Fibroblast of lung (primary cell): ENCODE results near the gene FBXO17. TPM values are rescaled to one million over a fixed set of nuclear protein-coding genes. Genes with fewer than 3 reads are reported as not detected.

Experiments used
- DNase-seq, 2 donors: peaks; one replicate each; pipeline versions ENCODE4 v3.0.0 to v3.0.0-alpha.2; 2010; ENCODE audit warnings: low read depth in 2 of 2
- H2AFZ ChIP-seq: 2 replicates; pipeline ENCODE4 v1.5.1; 2012; ENCODE audit warnings: low read length, control low read depth, inconsistent platforms
- H3K27ac ChIP-seq: 2 replicates; pipeline ENCODE4 v1.5.1; 2011; ENCODE audit warnings: low read length, control low read depth; ENCODE audit not compliant: insufficient read depth
- H3K27me3 ChIP-seq: 2 replicates; pipeline ENCODE4 v1.5.1; 2011; ENCODE audit warnings: mild to moderate bottlenecking, low read length; ENCODE audit not compliant: control insufficient read depth, insufficient read depth
- H3K36me3 ChIP-seq: 2 replicates; pipeline ENCODE4 v1.5.1; 2011; ENCODE audit warnings: low read length; ENCODE audit not compliant: control insufficient read depth, insufficient read depth
- H3K4me1 ChIP-seq: 2 replicates; pipeline ENCODE4 v1.5.1; 2011; ENCODE audit warnings: low read length; ENCODE audit not compliant: control insufficient read depth, insufficient read depth; ENCODE audit errors: extremely low read depth
- H3K4me2 ChIP-seq: 2 replicates; pipeline ENCODE4 v1.5.1; 2011; ENCODE audit warnings: low read length, control low read depth; ENCODE audit not compliant: insufficient read depth; ENCODE audit errors: extremely low read depth
- H3K4me3 ChIP-seq, 4 experiments: fragments of 200-600 bp in 1 of 4; sonication (generic) in 1 of 4; replicated peaks in 1 of 4; 2 replicates each; pipeline ENCODE4 v1.5.1; 2011 to 2016; ENCODE audit warnings: low read length in 4 of 4, low read depth in 3 of 4, mild to moderate bottlenecking in 3 of 4, control low read depth in 2 of 4, inconsistent platforms in 1 of 4, mixed read lengths in 1 of 4; ENCODE audit not compliant: insufficient read depth in 1 of 4; ENCODE audit errors: control extremely low read depth in 1 of 4
- H3K79me2 ChIP-seq: 2 replicates; pipeline ENCODE4 v1.5.1; 2012; ENCODE audit warnings: mild to moderate bottlenecking, low read length, inconsistent platforms; ENCODE audit not compliant: control insufficient read depth, insufficient read depth
- H3K9ac ChIP-seq: 2 replicates; pipeline ENCODE4 v1.5.1; 2011; ENCODE audit warnings: mild to moderate bottlenecking, low read length, control low read depth; ENCODE audit not compliant: insufficient read depth
- H3K9me3 ChIP-seq: 2 replicates; pipeline ENCODE4 v1.5.1; 2012; ENCODE audit warnings: low read depth, low read length; ENCODE audit not compliant: control insufficient read depth, insufficient read depth
- H4K20me1 ChIP-seq: 2 replicates; pipeline ENCODE4 v1.5.1; 2011; ENCODE audit warnings: low read length; ENCODE audit not compliant: control insufficient read depth, insufficient read depth; ENCODE audit errors: extremely low read depth
- CTCF ChIP-seq, 2 donors: IDR thresholded peaks in 1 of 2; conservative IDR thresholded peaks in 1 of 2; 1 replicate in 1 of 2; 2 replicates in 1 of 2; pipeline ENCODE4 v1.5.1; 2011 to 2012; ENCODE audit warnings: low read length in 2 of 2, control low read depth in 1 of 2, inconsistent platforms in 1 of 2, low read depth in 1 of 2, mild to moderate bottlenecking in 1 of 2
- EZH2 ChIP-seq: IDR thresholded peaks from 2 replicates; pipeline ENCODE4 v1.5.1; 2012; ENCODE audit warnings: low read length, control low read depth, mild to moderate bottlenecking; ENCODE audit errors: missing control alignments
- polyA plus RNA-seq, 2 donors: library from polyadenylated mRNA; depleted of rRNA in 1 of 2; stranded (reverse) in 1 of 2; unstranded in 1 of 2; fragments of >200 nt; gene quantifications; 2 replicates each; pipeline ENCODE4 v1.2.1, GENCODE V29; 2011 to 2012; ENCODE audit warnings: missing spikeins in 1 of 2
- total RNA-seq: library from RNA; depleted of rRNA; stranded (reverse); fragments of >200 nt; gene quantifications from 2 replicates; pipeline ENCODE4 v1.2.1, GENCODE V29; 2014

FBXO17 gene
- total and polyA plus RNA-seq, 2 donors (not counting 1 experiment from before 2014, with no cell fraction given): 10.2 to 25.8 TPM

GRCh38 chr19:39004403-39004802, 28.9 kb upstream of the FBXO17 start:
- Histone ChIP-seq H3K27me3 (no peaks in the 10 kb centered on the region), H3K9me3 (no peaks in the 10 kb centered on the region), H3K4me3 (no peak overlapping the region), H4K20me1 (no peaks in the 10 kb centered on the region), H2AFZ (no peak overlapping the region), H3K9ac (no peak overlapping the region), H3K36me3 (no peaks in the 10 kb centered on the region), H3K4me2 (no peak overlapping the region), H3K27ac (no peak overlapping the region), H3K79me2 (no peaks in the 10 kb centered on the region), H3K4me1 (no peaks in the 10 kb centered on the region)
- no peak for DNase-seq
- TF ChIP-seq CTCF (conservative IDR thresholded peaks at IDR 0.05 in 1 of 2, IDR thresholded peaks at IDR 0.05 in 1 of 2; ENCODE audit: low read depth in 1 of 2, low read length in 2 of 2): no peak
- TF ChIP-seq EZH2: no peak

- H3K27ac ChIP-seq: no peak overlapping the region
- no peaks in the 10 kb centered on the region for H3K27me3 ChIP-seq
- no peak overlapping the region for H3K4me3 ChIP-seq
- no peak overlapping the region for H3K4me2 ChIP-seq
- TF ChIP-seq CTCF (conservative IDR thresholded peaks at IDR 0.05 in 1 of 2, IDR thresholded peaks at IDR 0.05 in 1 of 2; ENCODE audit: low read depth in 1 of 2, low read length in 2 of 2) (no peak), EZH2 (no peak)
- H3K9ac ChIP-seq: no peak overlapping the region
- H3K4me1 ChIP-seq: no peaks in the 10 kb centered on the region
- no peaks in the 10 kb centered on the region for H3K9me3 ChIP-seq
- no peak for DNase-seq
- no peaks in the 10 kb centered on the region for H3K36me3 ChIP-seq
- no peaks in the 10 kb centered on the region for H3K79me2 ChIP-seq
- H4K20me1 ChIP-seq: no peaks in the 10 kb centered on the region
- H2AFZ ChIP-seq: no peak overlapping the region
Observed at GRCh38 chr19:39003796-39004195, 28.3 kb upstream of the FBXO17 start.

DNA sequence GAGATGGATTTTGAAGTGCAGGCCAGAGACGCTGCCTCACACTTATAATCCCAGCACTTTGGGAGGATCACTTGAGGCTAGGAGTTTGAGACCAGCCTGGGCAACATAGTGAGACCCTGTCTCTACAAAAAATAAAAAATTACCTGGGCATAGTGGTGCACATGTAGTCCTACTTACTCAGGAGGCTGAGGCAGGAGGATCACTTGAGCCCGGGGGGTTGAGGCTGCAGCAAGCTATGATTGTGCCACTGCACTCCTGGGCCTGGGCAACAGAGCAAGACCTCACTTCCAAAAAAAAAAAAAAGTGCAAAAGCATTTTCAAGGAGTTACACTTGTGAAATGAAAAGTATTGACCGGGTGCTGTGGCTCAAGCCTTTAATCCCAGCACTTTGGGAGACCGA, 27.6 kb upstream of the FBXO17 start:
- H3K9me3 ChIP-seq: no peaks in the 10 kb centered on the region
- H3K27ac ChIP-seq: no peak overlapping the region
- TF ChIP-seq EZH2 (no peak), CTCF (conservative IDR thresholded peaks at IDR 0.05 in 1 of 2, IDR thresholded peaks at IDR 0.05 in 1 of 2; ENCODE audit: low read depth in 1 of 2, low read length in 2 of 2) (no peak)
- no peaks in the 10 kb centered on the region for H4K20me1 ChIP-seq
- no peaks in the 10 kb centered on the region for H3K79me2 ChIP-seq
- no peak overlapping the region for H2AFZ ChIP-seq
- no peak overlapping the region for H3K4me2 ChIP-seq
- H3K36me3 ChIP-seq: no peaks in the 10 kb centered on the region
- DNase-seq: no peak
- H3K4me1 ChIP-seq: no peaks in the 10 kb centered on the region
- H3K4me3 ChIP-seq: no peak overlapping the region
- H3K27me3 ChIP-seq: no peaks in the 10 kb centered on the region
- no peak overlapping the region for H3K9ac ChIP-seq
